Ascending aorta (tissue), 2 donors: ENCODE measurements around the gene AGPAT4. TPM values are rescaled to one million over a fixed set of nuclear protein-coding genes. Genes with fewer than 3 reads are reported as not detected.

Experiments
- DNase-seq, 2 donors: peaks; one replicate each; pipeline ENCODE4 v3.0.0-alpha.2; 2019; ENCODE audit warnings: low spot score in 2 of 2
- H3K27ac ChIP-seq, 2 donors: fragments of 200-600 bp; sonication (generic); one replicate each; pipeline ENCODE4 v1.5.1; 2016 to 2017; ENCODE audit warnings: mild to moderate bottlenecking in 1 of 2
- H3K27me3 ChIP-seq: fragments of 200-600 bp; sonication (generic); one replicate; pipeline ENCODE4 v1.5.1; 2017
- H3K36me3 ChIP-seq, 2 donors: fragments of 200-600 bp; sonication (generic); one replicate each; pipeline ENCODE4 v1.5.1; 2016
- H3K4me1 ChIP-seq, 2 donors: fragments of 200-600 bp; sonication (generic); one replicate each; pipeline ENCODE4 v1.5.1; 2016 to 2017; ENCODE audit warnings: mild to moderate bottlenecking in 1 of 2
- H3K4me3 ChIP-seq, 2 donors: fragments of 200-600 bp; sonication (generic); one replicate each; pipeline ENCODE4 v1.5.1; 2016 to 2017; ENCODE audit warnings: mild to moderate bottlenecking in 1 of 2
- H3K9me3 ChIP-seq, 2 donors: fragments of 200-600 bp; sonication (generic); one replicate each; pipeline ENCODE4 v1.5.1; 2016
- intact Hi-C: fragments of 100-400 bp; cut with DNase I; formaldehyde crosslinking; loops from one replicate; pipeline ENCODE4 v1.15.1; 2023
- total RNA-seq: library from RNA; depleted of rRNA; stranded (reverse); fragments of >200 nt; gene quantifications from one replicate; pipeline ENCODE4 v1.1.0, GENCODE V29; 2016
- TF ChIP-seq, protein P1 (sequence below), 3 experiments: fragments of 200-600 bp in 2 of 3; fragments of 450-650 bp in 1 of 3; sonication (generic) in 2 of 3; IDR thresholded peaks; one replicate each; pipeline ENCODE4 v1.5.1; 2016 to 2019; ENCODE audit warnings: antibody characterized with exemption in 3 of 3, mild to moderate bottlenecking in 1 of 3, moderate library complexity in 1 of 3

Gene AGPAT4
- total RNA-seq, 1 donor from 2014 or later = 6.8 TPM

DNA sequence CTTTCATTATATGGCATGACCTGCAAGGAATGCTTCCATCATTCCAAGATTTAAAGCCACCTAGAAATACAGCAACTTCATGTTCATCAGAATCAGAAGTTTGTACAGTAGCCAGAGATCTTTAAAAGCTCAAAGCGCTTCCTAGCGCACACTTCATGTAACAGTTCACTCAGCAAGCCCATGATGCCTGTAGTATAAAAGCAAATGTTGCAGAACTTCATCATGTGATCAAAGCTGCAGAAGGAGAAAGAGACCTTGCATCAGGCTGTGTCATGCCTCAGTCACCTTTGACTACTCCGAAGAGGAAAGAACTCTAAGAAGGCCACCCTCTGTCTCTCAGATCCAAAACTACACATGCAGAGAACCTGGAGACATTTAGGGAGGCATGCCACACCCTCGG is 78.5 kb downstream of the AGPAT4 start:
- TF ChIP-seq, protein P1, sequence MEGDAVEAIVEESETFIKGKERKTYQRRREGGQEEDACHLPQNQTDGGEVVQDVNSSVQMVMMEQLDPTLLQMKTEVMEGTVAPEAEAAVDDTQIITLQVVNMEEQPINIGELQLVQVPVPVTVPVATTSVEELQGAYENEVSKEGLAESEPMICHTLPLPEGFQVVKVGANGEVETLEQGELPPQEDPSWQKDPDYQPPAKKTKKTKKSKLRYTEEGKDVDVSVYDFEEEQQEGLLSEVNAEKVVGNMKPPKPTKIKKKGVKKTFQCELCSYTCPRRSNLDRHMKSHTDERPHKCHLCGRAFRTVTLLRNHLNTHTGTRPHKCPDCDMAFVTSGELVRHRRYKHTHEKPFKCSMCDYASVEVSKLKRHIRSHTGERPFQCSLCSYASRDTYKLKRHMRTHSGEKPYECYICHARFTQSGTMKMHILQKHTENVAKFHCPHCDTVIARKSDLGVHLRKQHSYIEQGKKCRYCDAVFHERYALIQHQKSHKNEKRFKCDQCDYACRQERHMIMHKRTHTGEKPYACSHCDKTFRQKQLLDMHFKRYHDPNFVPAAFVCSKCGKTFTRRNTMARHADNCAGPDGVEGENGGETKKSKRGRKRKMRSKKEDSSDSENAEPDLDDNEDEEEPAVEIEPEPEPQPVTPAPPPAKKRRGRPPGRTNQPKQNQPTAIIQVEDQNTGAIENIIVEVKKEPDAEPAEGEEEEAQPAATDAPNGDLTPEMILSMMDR (IDR thresholded peaks at IDR 0.05) = no peak
- H3K4me1 ChIP-seq = no peaks in the 10 kb centered on the region
- no peaks in the 10 kb centered on the region for H3K27me3 ChIP-seq
- no peaks in the 10 kb centered on the region for H3K36me3 ChIP-seq
- no peak for DNase-seq
- H3K4me3 ChIP-seq = no peak overlapping the region
- peaks cover 0 to 4% of the 10 kb centered on the region in 2 donors for H3K9me3 ChIP-seq
- intact Hi-C loops = no loop called here
- no peak overlapping the region for H3K27ac ChIP-seq

DNA sequence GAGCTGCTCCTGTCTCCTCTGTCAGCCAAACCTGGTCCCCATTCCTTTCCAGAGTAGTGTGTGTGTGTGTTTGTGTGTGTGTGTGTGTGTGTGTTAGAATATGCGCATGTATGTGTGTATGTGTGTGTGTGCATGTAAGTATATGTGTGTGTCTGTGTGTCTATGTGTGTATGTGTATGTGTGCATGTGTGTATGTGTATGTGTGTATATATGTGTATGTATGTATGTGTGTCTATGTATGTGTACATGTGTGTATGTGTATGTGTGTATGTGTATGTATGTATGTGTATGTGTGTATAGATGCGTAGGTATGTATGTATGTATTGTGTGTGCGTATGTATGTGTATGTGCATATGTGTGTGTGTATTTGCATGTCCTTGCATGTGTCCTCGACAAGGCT is 79.5 kb downstream of the AGPAT4 start:
- H3K4me1 ChIP-seq = no peaks in the 10 kb centered on the region
- intact Hi-C loops = no loop called here
- TF ChIP-seq, protein P1 (IDR thresholded peaks at IDR 0.05) = no peak
- H3K36me3 ChIP-seq = no peaks in the 10 kb centered on the region
- no peak overlapping the region for H3K4me3 ChIP-seq
- peaks cover 0 to 4% of the 10 kb centered on the region in 2 donors for H3K9me3 ChIP-seq
- no peaks in the 10 kb centered on the region for H3K27me3 ChIP-seq
- no peak for DNase-seq
- no peak overlapping the region for H3K27ac ChIP-seq

DNA sequence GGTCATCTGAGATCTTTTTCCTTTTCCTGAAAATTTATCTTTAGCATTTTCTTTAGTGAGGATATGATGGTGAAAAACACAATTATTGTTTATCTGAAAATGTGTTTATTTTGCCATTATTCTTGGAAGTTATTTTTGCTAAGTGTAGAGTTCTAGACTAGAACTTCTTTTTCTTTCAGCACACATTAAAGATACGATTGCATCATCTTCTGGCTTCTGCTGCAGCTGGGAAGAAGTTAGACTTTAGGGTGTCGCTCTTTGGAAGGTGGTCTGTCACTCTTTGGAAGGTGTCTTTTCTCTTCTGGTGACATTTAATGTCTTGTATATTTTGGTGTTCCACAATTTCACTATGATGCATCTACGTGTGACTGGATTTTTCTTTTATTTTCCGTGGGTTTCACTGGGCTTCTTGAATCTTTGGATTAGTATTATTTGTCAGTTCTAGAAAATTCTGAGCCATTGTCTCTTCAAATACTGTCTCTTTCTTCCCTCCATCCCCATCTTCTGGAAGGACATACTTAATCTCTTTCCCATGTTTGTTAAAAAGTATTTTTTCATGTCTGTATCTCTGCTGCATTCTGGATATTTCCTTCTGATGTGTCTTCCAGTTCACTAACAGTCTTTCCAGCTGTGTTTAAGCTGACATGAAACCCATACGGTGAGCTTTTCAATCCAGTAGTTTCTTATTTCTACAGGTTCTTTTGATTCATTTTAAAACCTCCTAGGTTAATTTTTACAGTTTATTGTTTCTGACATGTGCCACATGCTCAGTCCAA is 81.0 kb downstream of the AGPAT4 start:
- intact Hi-C loops = no loop called here
- Histone ChIP-seq H3K4me3 (no peak overlapping the region), H3K36me3 (no peaks in the 10 kb centered on the region), H3K27ac (no peak overlapping the region), H3K4me1 (no peaks in the 10 kb centered on the region), H3K9me3 (peaks cover 0 to 4% of the 10 kb centered on the region in 2 donors), H3K27me3 (no peaks in the 10 kb centered on the region)
- TF ChIP-seq, protein P1 (IDR thresholded peaks at IDR 0.05) = no peak
- DNase-seq = no peak

DNA sequence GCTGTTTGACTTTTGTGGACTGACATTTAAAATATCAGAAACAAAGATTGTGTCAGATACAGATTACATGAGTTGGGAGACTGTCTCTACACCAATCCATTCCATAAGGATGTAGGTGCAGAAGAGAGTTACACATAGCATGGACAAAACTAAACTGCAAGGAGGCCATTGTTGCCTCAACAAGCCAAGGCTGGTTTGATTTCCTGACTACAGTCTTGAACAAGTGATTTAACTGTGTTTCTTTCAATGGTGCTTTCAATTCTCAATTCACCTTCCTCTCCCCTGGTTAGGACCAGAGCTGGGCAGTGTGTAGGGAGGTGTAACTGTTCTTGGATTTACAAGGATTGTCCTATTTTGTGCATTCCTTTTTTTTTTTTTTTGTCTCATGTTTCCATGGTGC is 82.2 kb downstream of the AGPAT4 start:
- Histone ChIP-seq H3K9me3 (peaks cover 0 to 4% of the 10 kb centered on the region in 2 donors), H3K27ac (no peak overlapping the region), H3K36me3 (no peaks in the 10 kb centered on the region), H3K4me1 (no peaks in the 10 kb centered on the region), H3K27me3 (no peaks in the 10 kb centered on the region), H3K4me3 (no peak overlapping the region)
- TF ChIP-seq, protein P1 (IDR thresholded peaks at IDR 0.05) = no peak
- DNase-seq = no peak
- intact Hi-C loops = no loop called here

DNA sequence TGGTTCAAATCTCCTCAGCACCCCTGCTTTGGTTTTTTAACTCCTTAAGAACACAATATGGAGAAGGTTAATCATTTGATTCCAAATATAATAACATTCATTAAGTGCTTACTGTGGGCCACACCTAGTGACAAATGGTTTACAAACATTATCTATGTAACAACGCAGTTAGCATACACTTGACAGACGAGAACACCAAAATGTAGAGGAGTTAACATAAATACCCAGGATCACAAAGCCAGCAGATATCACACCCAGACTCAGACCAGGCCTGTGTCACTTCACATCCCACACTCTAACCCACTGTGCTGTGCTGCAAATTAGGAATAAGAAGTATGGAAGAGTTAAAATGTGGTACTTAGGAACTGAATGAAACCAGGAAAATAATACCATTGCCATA is 82.9 kb downstream of the AGPAT4 start:
- Histone ChIP-seq H3K9me3 (peaks cover 0 to 4% of the 10 kb centered on the region in 2 donors), H3K36me3 (no peaks in the 10 kb centered on the region), H3K4me3 (no peak overlapping the region), H3K27ac (no peak overlapping the region), H3K4me1 (no peaks in the 10 kb centered on the region), H3K27me3 (no peaks in the 10 kb centered on the region)
- TF ChIP-seq, protein P1 (IDR thresholded peaks at IDR 0.05) = no peak
- no peak for DNase-seq
- intact Hi-C loops = no loop called here
